ENCODE data around the gene NGLY1. TPM values are rescaled to one million over a fixed set of nuclear protein-coding genes. Genes with fewer than 3 reads are reported as not detected.

Gene NGLY1, protein sequence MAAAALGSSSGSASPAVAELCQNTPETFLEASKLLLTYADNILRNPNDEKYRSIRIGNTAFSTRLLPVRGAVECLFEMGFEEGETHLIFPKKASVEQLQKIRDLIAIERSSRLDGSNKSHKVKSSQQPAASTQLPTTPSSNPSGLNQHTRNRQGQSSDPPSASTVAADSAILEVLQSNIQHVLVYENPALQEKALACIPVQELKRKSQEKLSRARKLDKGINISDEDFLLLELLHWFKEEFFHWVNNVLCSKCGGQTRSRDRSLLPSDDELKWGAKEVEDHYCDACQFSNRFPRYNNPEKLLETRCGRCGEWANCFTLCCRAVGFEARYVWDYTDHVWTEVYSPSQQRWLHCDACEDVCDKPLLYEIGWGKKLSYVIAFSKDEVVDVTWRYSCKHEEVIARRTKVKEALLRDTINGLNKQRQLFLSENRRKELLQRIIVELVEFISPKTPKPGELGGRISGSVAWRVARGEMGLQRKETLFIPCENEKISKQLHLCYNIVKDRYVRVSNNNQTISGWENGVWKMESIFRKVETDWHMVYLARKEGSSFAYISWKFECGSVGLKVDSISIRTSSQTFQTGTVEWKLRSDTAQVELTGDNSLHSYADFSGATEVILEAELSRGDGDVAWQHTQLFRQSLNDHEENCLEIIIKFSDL
- total RNA-seq (2022; extraction: Qiagen RNA extraction), result 17.1 to 22.3 TPM (median 18.6 TPM) in 5 replicates

GRCh38 chr3:25782938-25783660, at the start of gene NGLY1:
Gene NGLY1 (minus strand): TSS chr3:25783443. CDS start chr3:25783390, 53 bp downstream.

GRCh38 chr3:25789596-25790556, 6.6 kb upstream of the NGLY1 start, which contains the start of gene OXSM:
Gene OXSM (plus strand): TSS chr3:25790090. CDS start chr3:25791021, 931 bp downstream.

Other genes with a start within 250 kb of the NGLY1 start
- gene TOP2B, start 118.5 kb downstream of the NGLY1 start, total RNA-seq (2022; extraction: Qiagen RNA extraction), result 54.8 to 75.4 TPM (median 59.6 TPM) in 5 replicates
- 17.0 to 21.0 TPM (median 19.1 TPM) in 5 replicates for gene OXSM, start 6.6 kb upstream of the NGLY1 start, total RNA-seq (2022; extraction: Qiagen RNA extraction)